ENCODE measurements around the gene FOXJ2. TPM values are rescaled to one million over a fixed set of nuclear protein-coding genes. Genes with fewer than 3 reads are reported as not detected.
"Not testable (repeated sequence)": the region's sequence is repeated elsewhere in the genome, so short reads cannot be mapped to it uniquely, and the experiment has no call there.

The FOXJ2 gene
- total RNA-seq (2021) (28.2 and 30.3 TPM in 2 replicates), Bru-seq, nascent RNA (percentile 79 among the genes with signal in this experiment), BruChase-seq, experiment 1, labeled RNA remaining after a 2-hour chase (percentile 89 among the genes with signal in this experiment), BruChase-seq, experiment 2, labeled RNA remaining after a 6-hour chase (percentile 90 among the genes with signal in this experiment)
- long read RNA-seq, full-length matches to known transcripts = 10 of 48 reads
- long read RNA-seq, partial matches to known transcripts = 38 of 48 reads
- long read RNA-seq, other reads (novel, unspliced or antisense) = 0 of 48 reads

- peak within 1 kb of the TSS; percentile 87 for H3K4me2 ChIP-seq
- H4K20me1 ChIP-seq (ENCODE audit: insufficient read depth) = no peaks in the 10 kb centered on the region
- intact Hi-C loops (cut with micrococcal nuclease; ENCODE audit: unreplicated experiment) = no loop called here
- H3K4me3 ChIP-seq = peak within 1 kb of the TSS; percentile 84
- no peaks in the 10 kb centered on the region for H3K27me3 ChIP-seq (ENCODE audit: insufficient read depth, low read depth)
- peaks cover 7% of the 10 kb centered on the region; the same call in 1 of the 2 replicates for H3K36me3 ChIP-seq (ENCODE audit: low read depth)
- peaks cover 47% of the 10 kb centered on the region for H3K4me1 ChIP-seq (replicated peaks; ENCODE audit: insufficient read depth)
- CTCF ChIA-PET = interaction anchor here (0.7 kb wide), 1 partner anchor 46 kb away, joined by 3 read pairs; no protein-coding TSS in a partner anchor
- H3K9me2 ChIP-seq (ENCODE audit: insufficient read depth) = no peaks in the 10 kb centered on the region
- POLR2A ChIA-PET (ENCODE audit: unreplicated experiment) = no interaction called here
- no peak for TF ChIP-seq CTCF (conservative IDR thresholded peaks at IDR 0.05)
- no peak for TF ChIP-seq EZH2 (IDR thresholded peaks at IDR 0.05; ENCODE audit: low read depth)
- peaks cover 43% of the 10 kb centered on the region for H3K79me2 ChIP-seq (ENCODE audit: low read depth)
- H3K27ac ChIP-seq = peak within 1 kb of the TSS; percentile 17; the same call in 1 of the 2 replicates
- H2AFZ ChIP-seq = peak within 1 kb of the TSS; percentile 95
- no peaks in the 10 kb centered on the region for H3K9me3 ChIP-seq (ENCODE audit: insufficient read depth, low read depth)
- BruUV-seq (replicated peaks) = no TSS peak
- H3F3A ChIP-seq (ENCODE audit: insufficient read depth, low read depth) = peaks cover 25% of the 10 kb centered on the region; the same call in 1 of the 2 replicates
- peak in 1 of 2 experiments; percentile 88 for DNase-seq
These were observed at the start of gene FOXJ2 for GRCh38 chr12:8032242-8033152. Gene FOXJ2, plus strand, starts transcription at chr12:8032716. Its CDS starts 7,117 bp downstream, at chr12:8039833.

GRCh38 chr12:7983019-7983418, 49.5 kb upstream of the FOXJ2 start:
- BruUV-seq (replicated peaks); intact Hi-C loops (cut with micrococcal nuclease; ENCODE audit: unreplicated experiment); H3K36me3 ChIP-seq (ENCODE audit: low read depth); H2AFZ ChIP-seq; H3K9me3 ChIP-seq (ENCODE audit: insufficient read depth, low read depth); H3K4me3 ChIP-seq; POLR2A ChIA-PET (ENCODE audit: unreplicated experiment); H3K79me2 ChIP-seq (ENCODE audit: low read depth); H4K20me1 ChIP-seq (ENCODE audit: insufficient read depth); H3K27me3 ChIP-seq (ENCODE audit: insufficient read depth, low read depth); H3K9me2 ChIP-seq (ENCODE audit: insufficient read depth); DNase-seq: not testable (repeated sequence)
- CTCF ChIA-PET = interaction anchor here (0.6 kb wide), 1 partner anchor 49 kb away, joined by 3 read pairs; no protein-coding TSS in a partner anchor
- H3K4me2 ChIP-seq = peak overlapping the region; percentile 18; the same call in 1 of the 2 replicates
- H3K27ac ChIP-seq = peak overlapping the region; percentile 61
- H3F3A ChIP-seq (ENCODE audit: insufficient read depth, low read depth) = peaks cover 31% of the 10 kb centered on the region
- peaks cover 36% of the 10 kb centered on the region for H3K4me1 ChIP-seq (replicated peaks; ENCODE audit: insufficient read depth)

- intact Hi-C loops (cut with micrococcal nuclease; ENCODE audit: unreplicated experiment); H3K36me3 ChIP-seq (ENCODE audit: low read depth); H3K9me2 ChIP-seq (ENCODE audit: insufficient read depth); H3K4me3 ChIP-seq; BruUV-seq (replicated peaks); H3K27me3 ChIP-seq (ENCODE audit: insufficient read depth, low read depth); H3K79me2 ChIP-seq (ENCODE audit: low read depth); H4K20me1 ChIP-seq (ENCODE audit: insufficient read depth); H3K27ac ChIP-seq; H3K4me2 ChIP-seq; H3K9me3 ChIP-seq (ENCODE audit: insufficient read depth, low read depth); H2AFZ ChIP-seq; DNase-seq: not testable (repeated sequence)
- Histone ChIP-seq H3K4me1 (replicated peaks; ENCODE audit: insufficient read depth) (peaks cover 33% of the 10 kb centered on the region), H3F3A (ENCODE audit: insufficient read depth, low read depth) (peaks cover 30% of the 10 kb centered on the region; the same call in 1 of the 2 replicates)
- ChIA-PET CTCF (interaction anchor here (0.6 kb wide), 1 partner anchor 49 kb away, joined by 3 read pairs; no protein-coding TSS in a partner anchor), POLR2A (ENCODE audit: unreplicated experiment) (interaction anchor here (0.7 kb wide), 1 partner anchor 317 kb away, joined by 3 read pairs; no protein-coding TSS in a partner anchor)
These were observed 49.1 kb upstream of the FOXJ2 start for GRCh38 chr12:7983460-7983859.

Measured in PC-9 (cell line).